GM23338 (cell line): Measurements from ENCODE around the gene OST4. TPM values are rescaled to one million over a fixed set of nuclear protein-coding genes. Genes with fewer than 3 reads are reported as not detected.

Experiments
- ATAC-seq: fragments of 200-7000 bp; cut with Tn5 transposase; 3 replicates; pipeline ENCODE4 v1.9.1; 2020
- DNase-seq: peaks from one replicate; pipeline ENCODE4 v3.0.0-alpha.2; 2015; ENCODE audit warnings: low spot score
- H2AFZ ChIP-seq: fragments of 200-600 bp; sonication (generic); 2 replicates; pipeline ENCODE4 v1.8.0; 2016; ENCODE audit warnings: antibody characterized with exemption, mild to moderate bottlenecking, moderate library complexity
- H3F3A ChIP-seq: fragments of 200-600 bp; sonication (generic); replicated peaks from 2 replicates; pipeline ENCODE4 v1.8.0; 2017; ENCODE audit warnings: antibody characterized with exemption, mixed run types, low read depth
- H3K27ac ChIP-seq: fragments of 200-600 bp; sonication (generic); 2 replicates; pipeline ENCODE4 v1.6.1; 2016; ENCODE audit warnings: low read depth
- H3K27me3 ChIP-seq: fragments of 200-600 bp; sonication (generic); 2 replicates; pipeline ENCODE4 v1.8.0; 2016; ENCODE audit warnings: mild to moderate bottlenecking, mixed run types, moderate library complexity; ENCODE audit not compliant: insufficient read depth
- H3K36me3 ChIP-seq: fragments of 200-600 bp; sonication (generic); 2 replicates; pipeline ENCODE4 v1.8.0; 2016; ENCODE audit warnings: mild to moderate bottlenecking; ENCODE audit not compliant: insufficient read depth
- H3K4me1 ChIP-seq: fragments of 200-600 bp; sonication (generic); 2 replicates; pipeline ENCODE4 v1.8.0; 2016; ENCODE audit warnings: mild to moderate bottlenecking, moderate library complexity; ENCODE audit not compliant: insufficient read depth
- H3K4me2 ChIP-seq: fragments of 200-600 bp; sonication (generic); 2 replicates; pipeline ENCODE4 v1.7.1; 2017; ENCODE audit warnings: mixed run types
- H3K4me3 ChIP-seq: fragments of 200-600 bp; sonication (generic); 2 replicates; pipeline ENCODE4 v1.6.1; 2016; ENCODE audit warnings: mixed run types
- H3K79me2 ChIP-seq: fragments of 200-600 bp; sonication (generic); replicated peaks from 2 replicates; pipeline ENCODE4 v1.8.0; 2017; ENCODE audit warnings: mild to moderate bottlenecking; ENCODE audit not compliant: insufficient read depth
- H3K9me2 ChIP-seq: fragments of 200-600 bp; sonication (generic); 2 replicates; pipeline ENCODE4 v1.8.0; 2017; ENCODE audit not compliant: insufficient read depth
- H4K20me1 ChIP-seq: fragments of 200-600 bp; sonication (generic); replicated peaks from 2 replicates; pipeline ENCODE4 v1.8.0; 2017; ENCODE audit warnings: mild to moderate bottlenecking; ENCODE audit not compliant: insufficient read depth
- H3K27ac Mint-ChIP-seq: 2 replicates; pipeline ENCODE4 v1.8.0; 2020; ENCODE audit warnings: inconsistent platforms, mild to moderate bottlenecking, moderate library complexity, mixed read lengths
- H3K27me3 Mint-ChIP-seq: 3 replicates; pipeline ENCODE4 v1.8.0; 2022; ENCODE audit warnings: low read depth, mild to moderate bottlenecking, moderate library complexity, mixed read lengths, inconsistent platforms; ENCODE audit not compliant: insufficient read depth, poor library complexity
- H3K36me3 Mint-ChIP-seq: 3 replicates; pipeline ENCODE4 v1.8.0; 2021; ENCODE audit warnings: low read depth, mild to moderate bottlenecking, inconsistent platforms, moderate library complexity, mixed read lengths
- H3K4me1 Mint-ChIP-seq: 3 replicates; pipeline ENCODE4 v1.8.0; 2020; ENCODE audit warnings: mild to moderate bottlenecking, inconsistent platforms, mixed read lengths
- H3K4me3 Mint-ChIP-seq: 3 replicates; pipeline ENCODE4 v1.8.0; 2021; ENCODE audit warnings: moderate library complexity, mild to moderate bottlenecking, inconsistent platforms, mixed read lengths
- H3K9me3 Mint-ChIP-seq: 3 replicates; pipeline ENCODE4 v1.8.0; 2020; ENCODE audit warnings: moderate library complexity, mild to moderate bottlenecking, inconsistent platforms, mixed read lengths
- EZH2phosphoT487 ChIP-seq: fragments of 200-600 bp; sonication (generic); IDR thresholded peaks from one replicate; pipeline ENCODE4 v1.8.1; 2018; ENCODE audit warnings: antibody characterized with exemption; ENCODE audit not compliant: unreplicated experiment
- JUNB ChIP-seq: IDR thresholded peaks from one replicate; pipeline ENCODE4 v1.6.1; 2016; ENCODE audit warnings: antibody characterized with exemption; ENCODE audit not compliant: unreplicated experiment
- NANOG ChIP-seq: IDR thresholded peaks from 2 replicates; pipeline ENCODE4 v1.6.1; 2016; ENCODE audit warnings: antibody characterized with exemption, borderline replicate concordance
- POLR2AphosphoS5 ChIP-seq: IDR thresholded peaks from 2 replicates; pipeline ENCODE4 v1.6.1; 2016; ENCODE audit warnings: antibody characterized with exemption, low read depth
- STAT1 ChIP-seq: IDR thresholded peaks from one replicate; pipeline ENCODE4 v1.6.1; 2016; ENCODE audit warnings: antibody characterized with exemption; ENCODE audit not compliant: unreplicated experiment
- ZNF331 ChIP-seq: fragments of 250-450 bp; sonication (Bioruptor Pico); IDR thresholded peaks from 2 replicates; pipeline ENCODE4 v1.5.0; 2020; ENCODE audit warnings: low read depth, mild to moderate bottlenecking, moderate library complexity
- polyA plus RNA-seq: library from polyadenylated mRNA; unstranded; fragments of >200 nt; fragmentation: Nextera tagmentation; extraction: Ambion mirVana; gene quantifications from 2 replicates; pipeline ENCODE4 v1.2.1, GENCODE V29; 2016
- total RNA-seq: library from RNA; depleted of rRNA; stranded (reverse); fragments of >200 nt; shearing (Covaris generic); gene quantifications from 2 replicates; pipeline ENCODE4 v1.2.3, GENCODE V29; 2014
- TF ChIP-seq, protein P1 (sequence below): IDR thresholded peaks from 2 replicates; pipeline ENCODE4 v1.6.1; 2016; ENCODE audit warnings: antibody characterized with exemption
- TF ChIP-seq, protein P2 (sequence below), 2 experiments: fragments of 200-600 bp in 1 of 2; sonication (generic) in 1 of 2; conservative IDR thresholded peaks; 2 replicates each; pipeline versions ENCODE4 v1.5.1 to v1.6.1; 2016 to 2017; ENCODE audit warnings: antibody characterized with exemption in 2 of 2, low read depth in 2 of 2, mild to moderate bottlenecking in 2 of 2, moderate library complexity in 1 of 2

Gene OST4
- total and polyA plus RNA-seq, 2 experiments from 2014 or later: 226 to 568 TPM

DNA sequence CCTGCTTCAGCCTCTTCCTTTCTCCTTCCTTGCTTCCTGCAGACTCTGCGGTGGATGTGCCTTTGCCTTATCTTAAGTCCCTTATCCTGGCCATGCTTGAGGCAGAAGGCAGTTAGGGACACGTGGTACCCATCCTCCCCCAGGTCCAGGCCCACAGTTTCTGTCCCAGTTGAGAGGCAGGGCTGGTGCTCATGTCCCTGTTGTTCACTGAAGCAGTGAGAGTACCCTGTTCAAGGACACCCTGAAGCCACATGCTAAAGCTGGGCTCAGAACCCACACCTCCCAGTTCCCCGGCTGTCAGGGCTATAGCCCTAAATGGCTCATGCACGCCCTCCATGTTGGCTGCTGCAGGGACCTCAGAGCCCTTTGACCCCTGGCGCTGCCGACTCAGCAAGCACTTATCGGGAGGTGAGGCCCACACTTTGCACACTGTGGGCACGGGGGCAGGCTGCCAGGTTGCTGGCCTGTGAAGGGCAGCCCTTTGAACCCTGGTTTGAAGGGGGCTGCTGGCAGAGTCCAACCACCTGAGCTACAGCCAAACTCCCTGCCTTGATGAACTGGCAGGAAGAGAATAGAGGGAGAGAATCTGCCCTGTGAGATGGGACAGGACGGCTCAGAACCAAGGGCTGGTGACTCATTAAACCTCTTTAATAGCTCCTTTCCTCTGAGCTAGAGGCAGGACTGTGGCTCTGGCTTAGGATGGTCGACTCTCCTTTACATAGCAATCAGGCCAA lies 21.4 kb upstream of the OST4 start:
- H3K9me2 ChIP-seq: no peaks in the 10 kb centered on the region
- H3K36me3 Mint-ChIP-seq: no peaks in the 10 kb centered on the region; the same call in 2 of the 3 replicates
- no peaks in the 10 kb centered on the region; the same call in 1 of the 2 replicates for H4K20me1 ChIP-seq
- no peak overlapping the region for H2AFZ ChIP-seq
- no peak overlapping the region for H3K4me3 Mint-ChIP-seq
- no peaks in the 10 kb centered on the region; the same call in 2 of the 3 replicates for H3K9me3 Mint-ChIP-seq
- no peak overlapping the region for H3K27ac ChIP-seq
- H3K4me1 ChIP-seq: peaks cover 4% of the 10 kb centered on the region; the same call in 1 of the 2 replicates
- no peaks in the 10 kb centered on the region for H3K36me3 ChIP-seq
- no peak overlapping the region for H3K4me3 ChIP-seq
- H3K79me2 ChIP-seq: no peaks in the 10 kb centered on the region
- H3F3A ChIP-seq: no peaks in the 10 kb centered on the region
- TF ChIP-seq POLR2AphosphoS5 (no peak), JUNB (no peak), EZH2phosphoT487 (no peak), NANOG (no peak), STAT1 (no peak), ZNF331 (CRISPR knock-in tag) (no peak)
- TF ChIP-seq, protein P1, sequence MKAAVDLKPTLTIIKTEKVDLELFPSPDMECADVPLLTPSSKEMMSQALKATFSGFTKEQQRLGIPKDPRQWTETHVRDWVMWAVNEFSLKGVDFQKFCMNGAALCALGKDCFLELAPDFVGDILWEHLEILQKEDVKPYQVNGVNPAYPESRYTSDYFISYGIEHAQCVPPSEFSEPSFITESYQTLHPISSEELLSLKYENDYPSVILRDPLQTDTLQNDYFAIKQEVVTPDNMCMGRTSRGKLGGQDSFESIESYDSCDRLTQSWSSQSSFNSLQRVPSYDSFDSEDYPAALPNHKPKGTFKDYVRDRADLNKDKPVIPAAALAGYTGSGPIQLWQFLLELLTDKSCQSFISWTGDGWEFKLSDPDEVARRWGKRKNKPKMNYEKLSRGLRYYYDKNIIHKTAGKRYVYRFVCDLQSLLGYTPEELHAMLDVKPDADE: no peak
- TF ChIP-seq, protein P2, sequence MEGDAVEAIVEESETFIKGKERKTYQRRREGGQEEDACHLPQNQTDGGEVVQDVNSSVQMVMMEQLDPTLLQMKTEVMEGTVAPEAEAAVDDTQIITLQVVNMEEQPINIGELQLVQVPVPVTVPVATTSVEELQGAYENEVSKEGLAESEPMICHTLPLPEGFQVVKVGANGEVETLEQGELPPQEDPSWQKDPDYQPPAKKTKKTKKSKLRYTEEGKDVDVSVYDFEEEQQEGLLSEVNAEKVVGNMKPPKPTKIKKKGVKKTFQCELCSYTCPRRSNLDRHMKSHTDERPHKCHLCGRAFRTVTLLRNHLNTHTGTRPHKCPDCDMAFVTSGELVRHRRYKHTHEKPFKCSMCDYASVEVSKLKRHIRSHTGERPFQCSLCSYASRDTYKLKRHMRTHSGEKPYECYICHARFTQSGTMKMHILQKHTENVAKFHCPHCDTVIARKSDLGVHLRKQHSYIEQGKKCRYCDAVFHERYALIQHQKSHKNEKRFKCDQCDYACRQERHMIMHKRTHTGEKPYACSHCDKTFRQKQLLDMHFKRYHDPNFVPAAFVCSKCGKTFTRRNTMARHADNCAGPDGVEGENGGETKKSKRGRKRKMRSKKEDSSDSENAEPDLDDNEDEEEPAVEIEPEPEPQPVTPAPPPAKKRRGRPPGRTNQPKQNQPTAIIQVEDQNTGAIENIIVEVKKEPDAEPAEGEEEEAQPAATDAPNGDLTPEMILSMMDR (conservative IDR thresholded peaks at IDR 0.05; ENCODE audit: low read depth in 2 of 2): no peak
- H3K4me2 ChIP-seq: no peak overlapping the region
- peaks cover 17% of the 10 kb centered on the region for H3K27me3 Mint-ChIP-seq
- DNase-seq: no peak
- no peaks in the 10 kb centered on the region for H3K27me3 ChIP-seq
- peaks cover 6% of the 10 kb centered on the region for H3K4me1 Mint-ChIP-seq
- no peak overlapping the region for H3K27ac Mint-ChIP-seq
- ATAC-seq: no peak

DNA sequence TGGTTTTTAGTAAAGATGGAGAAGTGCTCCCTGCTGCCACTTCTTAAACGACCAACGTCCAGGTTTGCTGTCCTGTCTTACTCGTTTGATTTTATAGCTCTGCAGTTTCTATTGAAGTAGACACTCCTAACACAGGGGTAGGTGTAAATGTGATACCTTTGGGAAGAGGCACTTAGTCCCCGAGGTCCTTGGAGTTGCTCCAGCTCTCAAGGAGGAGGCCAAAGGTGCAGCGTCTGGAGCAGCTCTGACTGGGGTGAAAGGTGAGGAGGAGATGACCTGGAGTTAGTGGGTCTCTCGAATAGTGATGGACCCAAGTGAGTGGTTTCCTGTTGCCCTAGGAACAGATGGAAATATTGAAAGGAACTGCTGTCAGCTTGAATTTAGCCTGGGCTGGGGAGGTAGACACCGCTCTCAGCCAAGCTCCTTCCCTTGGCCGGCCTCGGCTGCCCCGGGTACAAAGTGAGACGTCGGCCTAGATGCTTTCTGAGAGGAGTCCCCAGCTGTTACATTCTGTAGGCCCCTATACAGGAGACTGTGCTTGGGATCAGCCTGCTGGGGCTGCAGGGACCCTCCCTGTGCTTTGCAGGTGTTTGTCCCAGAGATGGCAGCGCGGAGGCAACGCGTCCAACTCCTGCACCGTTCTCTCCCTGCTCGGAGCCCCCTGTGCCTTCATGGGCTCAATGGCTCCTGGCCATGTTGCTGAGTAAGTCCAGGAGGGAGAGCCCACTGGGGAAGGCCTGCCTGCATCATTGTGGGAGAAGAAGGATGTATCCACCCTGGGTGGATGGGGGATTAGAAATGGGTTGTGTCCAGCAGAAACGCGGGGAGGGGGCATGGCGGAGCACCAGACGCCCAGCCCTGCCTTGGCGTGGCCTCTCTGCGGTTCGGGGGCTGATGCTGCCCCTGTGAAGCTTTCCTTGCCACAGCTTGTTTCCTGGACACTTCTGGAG lies 20.6 kb upstream of the OST4 start:
- Mint-ChIP-seq H3K4me3 (no peak overlapping the region), H3K27me3 (peaks cover 16% of the 10 kb centered on the region)
- no peak overlapping the region for H3K27ac ChIP-seq

More for the DNA sequence above, 20.6 kb upstream of the OST4 start:
- no peak for ATAC-seq
- Histone ChIP-seq H4K20me1 (no peaks in the 10 kb centered on the region; the same call in 1 of the 2 replicates), H2AFZ (no peak overlapping the region), H3K4me1 (peaks cover 8% of the 10 kb centered on the region), H3K36me3 (no peaks in the 10 kb centered on the region), H3K9me2 (no peaks in the 10 kb centered on the region), H3K4me2 (no peak overlapping the region), H3F3A (peaks cover 3% of the 10 kb centered on the region; the same call in 1 of the 2 replicates), H3K27me3 (peaks cover 5% of the 10 kb centered on the region; the same call in 1 of the 2 replicates), H3K79me2 (no peaks in the 10 kb centered on the region), H3K4me3 (no peak overlapping the region)
- Mint-ChIP-seq H3K36me3 (no peaks in the 10 kb centered on the region; the same call in 2 of the 3 replicates), H3K27ac (no peak overlapping the region; the same call in 1 of the 2 replicates), H3K4me1 (peaks cover 13% of the 10 kb centered on the region), H3K9me3 (no peaks in the 10 kb centered on the region; the same call in 2 of the 3 replicates)
- TF ChIP-seq, protein P2 (conservative IDR thresholded peaks at IDR 0.05; ENCODE audit: low read depth in 2 of 2): 0 out of 4 replicates have a peak, but pooled peaks of 1 of the 2 experiments have one; percentile 7
- TF ChIP-seq STAT1 (no peak), JUNB (no peak)
- DNase-seq: no peak
